Aorta (tissue), 5 donors: Measurements from ENCODE around the gene NACC2. TPM values are rescaled to one million over a fixed set of nuclear protein-coding genes. Genes with fewer than 3 reads are reported as not detected.

Experiments
- ATAC-seq: fragments of 200-7000 bp; cut with Tn5 transposase; one replicate; pipeline ENCODE4 v1.9.1; 2022; ENCODE audit warnings: moderate library complexity; ENCODE audit not compliant: low FRiP score
- DNase-seq, 2 donors: peaks; one replicate each; pipeline ENCODE4 v3.0.0-alpha.2; 2020
- H3K27ac ChIP-seq, 2 donors: one replicate each; pipeline ENCODE4 v1.5.1; 2013; ENCODE audit warnings: low read length in 2 of 2, mild to moderate bottlenecking in 2 of 2, moderate library complexity in 2 of 2, control low read depth in 1 of 2, inconsistent platforms in 1 of 2, low read depth in 1 of 2
- H3K27me3 ChIP-seq, 2 donors: one replicate each; pipeline ENCODE4 v1.6.1; 2013; ENCODE audit warnings: control low read depth in 1 of 2, low read length in 1 of 2, mild to moderate bottlenecking in 1 of 2, moderate library complexity in 1 of 2; ENCODE audit not compliant: insufficient read depth in 2 of 2, control insufficient read depth in 1 of 2
- H3K36me3 ChIP-seq, 2 donors: one replicate each; pipeline ENCODE4 v1.6.1; 2013; ENCODE audit warnings: control low read depth in 1 of 2, low read length in 1 of 2, mild to moderate bottlenecking in 1 of 2; ENCODE audit not compliant: insufficient read depth in 2 of 2, control insufficient read depth in 1 of 2
- H3K4me1 ChIP-seq, 2 donors: one replicate each; pipeline ENCODE4 v1.6.1; 2013; ENCODE audit warnings: low read length in 2 of 2, control low read depth in 1 of 2, mild to moderate bottlenecking in 1 of 2, moderate library complexity in 1 of 2; ENCODE audit not compliant: insufficient read depth in 2 of 2, control insufficient read depth in 1 of 2
- H3K4me3 ChIP-seq, 2 donors: one replicate each; pipeline ENCODE4 v1.5.1; 2013; ENCODE audit warnings: low read length in 2 of 2, control low read depth in 1 of 2, mild to moderate bottlenecking in 1 of 2
- H3K9me3 ChIP-seq: one replicate; pipeline ENCODE4 v1.6.1; 2013; ENCODE audit warnings: mild to moderate bottlenecking, low read length; ENCODE audit not compliant: control insufficient read depth
- WGBS, 2 donors: extraction: QIAGEN DNeasy Blood & Tissue Kit; methylation state at CpG; one replicate each; pipeline ENCODE4 v1.1.7; 2013; 5-methylcytosine and 5-hydroxymethylcytosine counted together
- intact Hi-C, 2 donors: fragments of 100-400 bp; cut with DNase I; formaldehyde crosslinking; loops; one replicate each; pipeline versions ENCODE4 v1.14.2 to v1.15.0; 2022
- polyA plus RNA-seq, 2 donors: library from polyadenylated mRNA; stranded (reverse); fragments of 200-250 nt; gene quantifications; one replicate each; pipeline ENCODE4 v1.2.3, GENCODE V29; 2013
- total RNA-seq, 2 donors: library from RNA; stranded (reverse); fragmentation: NEBNext Ultra II Directional; extraction: Animal tissue kit (Norgen Biotek cat#: 25700); gene quantifications; one replicate each; pipeline ENCODE4 v1.2.1, GENCODE V29; 2021
- donor health status: healthy with polysubstance abuse.
- donor health status: Bipolar disorder and iron deficiency.
- donor health status: DM: no; HTN: no; CAD: no.
- donor health status: DM: no; HTN: no; CAD: no.
- donor health status: DM: yes; HTN: yes; CAD: no.

NACC2 gene
- total and polyA plus RNA-seq, 4 donors = 10.5 to 61.0 (median 31.5) TPM

DNA sequence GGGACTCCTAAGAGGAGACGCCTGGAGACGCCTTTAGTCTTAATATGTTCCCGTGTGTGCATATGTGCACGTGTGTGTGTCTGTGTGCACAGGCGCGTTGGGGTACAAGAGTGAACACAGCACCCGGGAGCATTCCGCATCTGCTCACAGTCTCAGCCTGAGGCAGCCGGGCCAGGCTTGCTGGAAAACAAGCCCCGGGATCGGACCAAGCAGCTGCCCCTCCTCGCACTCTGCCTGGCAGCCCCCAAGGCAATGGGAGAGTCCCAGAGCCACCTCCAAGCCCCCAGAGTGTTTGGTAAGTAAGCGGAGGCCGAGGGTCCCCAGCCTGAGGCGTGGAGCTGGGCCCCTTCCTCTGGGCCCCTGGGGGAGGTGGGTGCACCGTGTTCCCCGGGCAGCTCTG lies 106.6 kb downstream of the NACC2 start:
- H3K9me3 ChIP-seq = no peaks in the 10 kb centered on the region
- no peaks in the 10 kb centered on the region for H3K27me3 ChIP-seq
- H3K4me3 ChIP-seq = no peak overlapping the region
- H3K36me3 ChIP-seq = no peaks in the 10 kb centered on the region
- intact Hi-C loops = no loop called here
- no peaks in the 10 kb centered on the region for H3K4me1 ChIP-seq
- ATAC-seq = no peak
- DNase-seq = no peak
- no peak overlapping the region for H3K27ac ChIP-seq
- 93 to 94% methylated on average over 17 of the region's 17 CpGs for WGBS, 2 donors

DNA sequence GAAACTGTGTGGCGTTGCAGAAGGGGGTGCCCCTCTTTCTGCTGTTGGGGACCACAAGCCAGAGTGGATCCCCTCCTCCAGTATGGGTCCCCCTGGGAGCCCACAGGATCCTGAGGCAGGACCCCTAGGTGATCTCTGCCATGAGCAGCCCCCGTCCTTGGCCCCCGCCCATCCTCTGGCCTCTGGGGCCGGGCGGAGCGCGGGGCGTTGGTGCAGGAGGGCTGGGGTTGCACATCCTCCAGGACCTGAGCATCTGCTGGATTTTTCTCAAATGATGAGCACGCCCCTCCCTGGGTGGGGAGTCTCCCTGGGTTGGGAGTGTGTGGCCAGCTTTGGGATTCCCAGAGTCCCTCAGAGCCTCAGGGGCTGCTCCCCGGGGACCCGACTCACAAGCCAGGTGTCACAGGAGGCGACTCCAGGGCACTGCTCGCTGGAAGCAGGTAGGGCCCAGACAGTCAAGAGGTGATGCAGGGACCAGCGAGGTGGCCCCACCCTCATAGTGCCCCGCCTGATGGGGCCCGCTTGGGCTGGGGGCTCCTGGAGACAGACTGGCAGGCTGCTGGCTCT lies 107.2 kb downstream of the NACC2 start:
- ATAC-seq (no peak), DNase-seq (no peak)
- Histone ChIP-seq H3K27ac (no peak overlapping the region), H3K36me3 (no peaks in the 10 kb centered on the region), H3K27me3 (no peaks in the 10 kb centered on the region), H3K4me3 (no peak overlapping the region), H3K9me3 (no peaks in the 10 kb centered on the region), H3K4me1 (no peaks in the 10 kb centered on the region)
- WGBS, 2 donors = 94 to 96% methylated on average over 16 of the region's 16 CpGs
- intact Hi-C loops = no loop called here

DNA sequence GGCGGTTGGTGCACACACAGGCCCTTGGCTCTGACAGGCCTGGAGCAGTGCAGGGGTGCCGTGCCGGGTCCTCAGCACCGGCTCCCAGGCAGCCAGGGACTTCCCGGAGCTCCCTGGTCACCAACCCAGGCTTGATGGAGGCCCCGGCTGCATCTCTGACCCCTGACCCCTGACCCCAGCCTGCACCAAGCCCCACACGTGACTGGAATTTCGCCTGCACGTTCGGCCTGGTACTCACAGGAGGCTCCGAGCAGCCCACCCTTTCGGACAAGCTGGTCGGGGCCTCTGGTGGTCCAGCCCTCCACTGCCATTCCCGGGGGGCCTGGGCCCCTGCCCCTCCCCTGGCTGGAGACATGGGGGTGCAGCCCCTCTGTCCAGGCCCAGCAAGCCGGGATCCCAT lies 108.5 kb downstream of the NACC2 start:
- 82 to 83% methylated on average over 14 to 15 of the region's 15 CpGs for WGBS, 2 donors
- ATAC-seq (no peak), DNase-seq (no peak)
- intact Hi-C loops = no loop called here
- Histone ChIP-seq H3K4me3 (no peak overlapping the region), H3K36me3 (no peaks in the 10 kb centered on the region), H3K9me3 (no peaks in the 10 kb centered on the region), H3K27me3 (no peaks in the 10 kb centered on the region), H3K27ac (no peak overlapping the region), H3K4me1 (no peaks in the 10 kb centered on the region)

DNA sequence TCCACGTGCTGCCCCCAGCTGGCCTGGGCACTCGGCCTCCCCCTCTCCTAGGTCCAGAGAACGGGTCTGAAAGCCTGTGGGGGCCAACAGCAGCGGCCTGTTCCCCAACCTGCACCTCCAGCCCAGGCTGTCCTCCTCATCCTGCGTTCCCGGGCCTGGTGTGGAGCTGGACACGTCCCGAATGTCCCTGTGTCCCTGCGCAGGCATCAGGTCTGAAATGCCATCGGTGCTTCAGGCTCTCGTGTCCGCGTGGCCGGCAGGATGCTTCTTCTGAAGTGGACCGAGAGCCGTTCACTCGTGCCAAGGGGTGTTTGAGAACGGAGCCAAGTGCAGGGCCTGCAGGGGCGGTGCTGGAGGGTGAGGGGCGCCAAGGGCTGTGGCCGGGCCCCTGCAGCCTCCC lies 109.2 kb downstream of the NACC2 start:
- no peak overlapping the region for H3K27ac ChIP-seq
- no peak overlapping the region for H3K4me3 ChIP-seq
- no peak for DNase-seq
- H3K27me3 ChIP-seq = no peaks in the 10 kb centered on the region
- intact Hi-C loops = no loop called here
- 91 to 94% methylated on average over 21 of the region's 21 CpGs for WGBS, 2 donors
- no peaks in the 10 kb centered on the region for H3K4me1 ChIP-seq
- ATAC-seq = no peak
- no peaks in the 10 kb centered on the region for H3K9me3 ChIP-seq
- H3K36me3 ChIP-seq = no peaks in the 10 kb centered on the region

DNA sequence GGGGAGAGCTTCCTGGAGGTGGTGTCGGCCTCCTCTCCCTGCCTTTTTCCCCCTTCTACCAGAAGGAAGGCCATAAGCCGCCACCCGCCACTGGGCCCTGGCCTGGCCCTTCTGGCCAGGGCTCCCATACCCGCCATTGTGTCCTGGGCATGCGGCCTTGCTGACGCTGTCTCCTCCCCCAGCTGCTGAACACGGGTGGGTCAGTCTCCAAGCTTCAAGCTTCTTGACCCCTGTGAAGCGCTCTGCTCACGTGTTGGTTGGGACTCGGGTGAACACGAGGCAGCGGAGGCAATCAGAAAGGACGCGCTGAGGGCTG lies 109.7 kb downstream of the NACC2 start:
- intact Hi-C loops = no loop called here

DNA sequence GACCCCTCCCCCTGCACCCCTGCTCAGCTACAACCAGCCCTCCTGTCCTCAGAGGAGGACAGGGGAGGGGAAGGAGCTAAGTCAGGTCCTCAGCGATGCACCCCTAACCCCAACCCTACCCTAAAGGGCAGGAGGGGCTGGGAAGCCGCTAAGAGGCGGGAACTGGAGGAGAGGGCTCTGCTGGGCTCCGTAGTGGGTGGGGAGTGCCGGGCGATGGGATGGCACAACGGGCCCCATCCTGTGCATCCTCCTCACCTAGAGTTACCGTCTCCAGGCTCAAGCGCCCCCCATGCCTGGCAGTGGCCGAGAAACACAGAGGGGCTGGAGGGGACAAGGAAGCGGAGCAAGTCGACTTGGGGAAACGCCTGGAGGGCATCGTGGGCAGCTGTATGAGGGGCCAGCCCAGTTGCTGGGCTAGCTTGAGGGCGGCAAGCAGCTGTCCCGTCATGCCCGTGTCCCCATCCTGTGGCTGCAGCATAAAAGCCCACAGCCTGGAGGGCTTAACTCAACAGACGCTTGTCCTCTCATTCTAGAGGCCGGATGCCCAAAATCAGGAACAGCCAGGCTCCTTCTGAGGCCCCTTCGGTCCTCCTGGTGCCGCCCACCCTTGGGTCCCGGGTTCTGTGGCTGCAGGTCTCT lies 110.9 kb downstream of the NACC2 start:
- H3K4me1 ChIP-seq = no peaks in the 10 kb centered on the region
- H3K27me3 ChIP-seq = no peaks in the 10 kb centered on the region
- no peaks in the 10 kb centered on the region for H3K9me3 ChIP-seq
- DNase-seq = no peak
- no peak overlapping the region for H3K4me3 ChIP-seq
- WGBS, 2 donors = 68 to 69% methylated on average over 22 of the region's 22 CpGs
- intact Hi-C loops = no loop called here
- ATAC-seq = no peak
- no peak overlapping the region for H3K27ac ChIP-seq
- no peaks in the 10 kb centered on the region for H3K36me3 ChIP-seq

More for the DNA sequence above, 109.7 kb downstream of the NACC2 start:
- no peak for DNase-seq
- Histone ChIP-seq H3K27ac (no peak overlapping the region), H3K4me3 (no peak overlapping the region), H3K27me3 (no peaks in the 10 kb centered on the region), H3K4me1 (no peaks in the 10 kb centered on the region), H3K36me3 (no peaks in the 10 kb centered on the region), H3K9me3 (no peaks in the 10 kb centered on the region)
- no peak for ATAC-seq
- WGBS, 2 donors = 93% methylated on average over 11 to 14 of the region's 14 CpGs

DNA sequence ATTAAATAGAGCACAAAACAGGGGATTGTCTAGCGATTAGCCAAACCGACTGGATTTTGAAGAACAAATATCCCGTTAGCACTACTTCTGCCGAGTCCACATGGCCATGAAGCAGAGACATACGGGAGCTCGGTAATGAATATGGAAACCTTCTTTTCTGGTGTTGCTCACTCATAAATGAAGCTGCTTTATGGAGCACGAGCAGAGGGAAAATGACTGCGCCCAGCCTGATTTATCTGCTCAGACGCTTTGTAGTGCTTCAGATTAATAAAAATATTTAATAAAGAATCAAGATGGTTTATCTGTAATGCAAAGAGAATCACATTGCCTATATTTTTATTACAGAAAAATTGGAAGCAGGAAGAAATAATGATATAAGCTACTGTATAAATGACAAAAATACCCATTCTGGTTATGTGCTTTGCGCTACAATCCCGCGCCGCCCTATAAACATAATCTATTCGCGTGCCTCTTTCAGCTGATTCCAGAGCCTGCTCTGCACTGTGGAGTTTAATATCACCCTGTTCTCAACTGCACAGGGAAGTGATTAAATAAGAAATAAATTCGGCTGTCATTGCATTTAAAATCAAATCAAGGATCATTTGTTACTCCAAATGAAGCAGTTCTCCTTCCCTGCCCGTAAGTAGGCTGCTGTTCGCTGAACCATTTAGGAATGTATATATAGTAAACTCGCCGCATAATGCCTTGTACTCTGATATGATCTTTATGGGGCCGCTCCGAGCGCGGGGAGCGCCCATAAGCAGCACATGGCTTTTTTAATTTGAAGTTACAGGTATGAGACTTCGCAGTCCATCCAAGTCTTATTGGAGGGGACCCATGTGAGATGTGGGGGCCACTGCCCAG lies 111.6 kb downstream of the NACC2 start:
- H3K27ac ChIP-seq = no peak overlapping the region
- ATAC-seq (no peak), DNase-seq (no peak)
- no peak overlapping the region for H3K4me3 ChIP-seq
- no peaks in the 10 kb centered on the region for H3K36me3 ChIP-seq
- no peaks in the 10 kb centered on the region for H3K9me3 ChIP-seq
- no peaks in the 10 kb centered on the region for H3K27me3 ChIP-seq
- 77 to 79% methylated on average over 26 of the region's 26 CpGs for WGBS, 2 donors
- H3K4me1 ChIP-seq = no peaks in the 10 kb centered on the region
- intact Hi-C loops = no loop called here

DNA sequence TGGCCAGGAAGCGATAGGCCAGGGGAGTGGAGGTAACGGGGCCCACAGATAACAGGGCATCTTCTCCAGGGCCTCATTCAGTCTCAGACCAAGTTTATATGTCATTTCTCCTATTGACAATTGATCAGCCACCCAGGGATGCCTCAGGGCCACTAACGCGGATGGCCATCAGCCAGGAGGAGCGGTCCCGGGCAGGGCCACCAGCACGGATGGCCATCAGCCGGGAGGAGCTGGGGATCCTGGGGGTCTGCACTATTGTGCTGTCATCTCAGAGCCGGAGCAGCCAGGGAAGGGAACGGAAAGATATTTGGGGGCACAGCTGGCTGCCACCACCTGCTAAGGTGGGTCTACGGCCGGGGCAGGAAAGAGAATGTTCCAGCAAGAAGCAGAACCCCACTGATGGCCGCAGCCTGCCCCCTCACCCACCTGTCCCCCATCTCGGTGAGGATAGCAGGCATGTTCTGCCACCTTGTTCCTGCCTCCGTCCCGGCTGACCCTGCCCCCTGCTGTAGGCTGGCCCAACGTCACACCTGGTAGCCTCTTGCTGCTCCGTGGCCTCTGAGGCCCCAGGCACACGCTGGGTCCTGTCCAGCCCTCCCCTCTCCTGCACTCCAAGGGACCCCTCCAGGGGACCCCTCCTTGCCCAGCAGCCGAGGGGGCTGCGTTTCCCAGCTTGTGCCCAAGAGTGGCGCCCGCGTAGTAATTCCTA lies 112.4 kb downstream of the NACC2 start:
- 80 to 85% methylated on average over 21 to 24 of the region's 24 CpGs for WGBS, 2 donors

More for the DNA sequence above, 112.4 kb downstream of the NACC2 start:
- intact Hi-C loops = no loop called here
- ATAC-seq (no peak), DNase-seq (no peak)
- Histone ChIP-seq H3K9me3 (no peaks in the 10 kb centered on the region), H3K4me3 (no peak overlapping the region), H3K36me3 (no peaks in the 10 kb centered on the region), H3K4me1 (no peaks in the 10 kb centered on the region), H3K27ac (no peak overlapping the region), H3K27me3 (no peaks in the 10 kb centered on the region)
